DND-41 (cell line): ENCODE results near the gene TSHZ3.
A peak's percentile ranks its signal among the peaks of the same experiment; 100 is the strongest.

Source experiments
- ATAC-seq: fragments of 200-7000 bp; cut with Tn5 transposase; 3 replicates; pipeline ENCODE4 v1.9.1; 2021; ENCODE audit warnings: low read depth; ENCODE audit not compliant: insufficient read depth
- DNase-seq: peaks from one replicate; pipeline ENCODE4 v3.0.0-alpha.2; 2020
- H2AFZ ChIP-seq: 2 replicates; pipeline ENCODE4 v1.6.0; 2012; ENCODE audit warnings: low read depth, low read length
- H3K27ac ChIP-seq: 2 replicates; pipeline ENCODE4 v1.5.1; 2012; ENCODE audit warnings: low read length, inconsistent platforms
- H3K27me3 ChIP-seq: fragments of 200-600 bp; sonication (generic); 2 replicates; pipeline ENCODE4 v1.6.0; 2012; ENCODE audit warnings: low read length, mild to moderate bottlenecking, inconsistent platforms; ENCODE audit not compliant: insufficient read depth, poor library complexity
- H3K36me3 ChIP-seq: 2 replicates; pipeline ENCODE4 v1.5.1; 2012; ENCODE audit warnings: low read length, inconsistent platforms; ENCODE audit not compliant: insufficient read depth
- H3K4me1 ChIP-seq: 2 replicates; pipeline ENCODE4 v1.5.1; 2012; ENCODE audit warnings: mild to moderate bottlenecking, low read length; ENCODE audit not compliant: insufficient read depth
- H3K4me2 ChIP-seq: 2 replicates; pipeline ENCODE4 v1.6.0; 2012; ENCODE audit warnings: mild to moderate bottlenecking, moderate library complexity, low read length, inconsistent platforms; ENCODE audit not compliant: insufficient read depth
- H3K4me3 ChIP-seq, 2 experiments: fragments of 200-600 bp in 1 of 2; shearing (Covaris generic) in 1 of 2; 2 replicates each; pipeline ENCODE4 v1.5.1; 2012 to 2016; ENCODE audit warnings: inconsistent platforms in 2 of 2, low read length in 2 of 2, mild to moderate bottlenecking in 2 of 2, low read depth in 1 of 2, moderate library complexity in 1 of 2
- H3K79me2 ChIP-seq: 2 replicates; pipeline ENCODE4 v1.6.0; 2012; ENCODE audit warnings: low read length, inconsistent platforms; ENCODE audit not compliant: insufficient read depth
- H3K9ac ChIP-seq: 2 replicates; pipeline ENCODE4 v1.6.0; 2012; ENCODE audit warnings: low read depth, mild to moderate bottlenecking, inconsistent platforms, low read length, moderate library complexity
- H3K9me3 ChIP-seq: 2 replicates; pipeline ENCODE4 v1.5.1; 2012; ENCODE audit warnings: low read length, moderate library complexity, mild to moderate bottlenecking, inconsistent platforms; ENCODE audit not compliant: insufficient read depth, severe bottlenecking
- H4K20me1 ChIP-seq: 2 replicates; pipeline ENCODE4 v1.6.0; 2012; ENCODE audit warnings: low read length; ENCODE audit not compliant: insufficient read depth
- CTCF ChIP-seq: IDR thresholded peaks from 2 replicates; pipeline ENCODE4 v1.5.1; 2012; ENCODE audit warnings: borderline replicate concordance, low read length, moderate library complexity, mild to moderate bottlenecking; ENCODE audit not compliant: poor library complexity, severe bottlenecking; ENCODE audit errors: extremely low read depth
- EZH2 ChIP-seq: IDR thresholded peaks from 3 replicates; pipeline ENCODE4 v1.6.1; 2012; ENCODE audit warnings: borderline replicate concordance, low read depth, mild to moderate bottlenecking, moderate library complexity, low read length, inconsistent platforms; ENCODE audit not compliant: severe bottlenecking

Gene TSHZ3

GRCh38 chr19:31350693-31351055, 1.4 kb upstream of the TSHZ3 start:
- H3K36me3 ChIP-seq, result no peaks in the 10 kb centered on the region
- peaks cover 23% of the 10 kb centered on the region for H3K4me1 ChIP-seq
- ATAC-seq (peak; percentile 26; the same call in 2 of the 3 replicates), DNase-seq (peak; percentile 47)
- 0 out of 2 replicates have a peak overlapping the region, but pooled peaks have one; percentile 26 for H2AFZ ChIP-seq
- H4K20me1 ChIP-seq, result peaks cover 13% of the 10 kb centered on the region; the same call in 1 of the 2 replicates
- TF ChIP-seq CTCF (no peak), EZH2 (no peak)
- H3K9me3 ChIP-seq, result no peaks in the 10 kb centered on the region
- peaks cover 17% of the 10 kb centered on the region for H3K79me2 ChIP-seq
- peak overlapping the region; percentile 69 for H3K4me2 ChIP-seq
- peak overlapping the region; percentile 71 for H3K9ac ChIP-seq
- peaks cover 6% of the 10 kb centered on the region for H3K27me3 ChIP-seq
- no peak overlapping the region for H3K27ac ChIP-seq
- peak overlapping the region in 1 of 2 experiments; percentile 50; a peak in 2 of 4 replicates for H3K4me3 ChIP-seq

- no peak overlapping the region for H3K27ac ChIP-seq
- no peak overlapping the region; the same call in 1 of the 2 replicates for H2AFZ ChIP-seq
These were observed 927 bp upstream of the TSHZ3 start for GRCh38 chr19:31350033-31350692.

GRCh38 chr19:31348481-31349159, 616 bp downstream of the TSHZ3 start:
- H3K27ac ChIP-seq, result peak overlapping the region; percentile 41; the same call in 1 of the 2 replicates
- TF ChIP-seq CTCF, result no peak
- TF ChIP-seq EZH2, result no peak
- no peaks in the 10 kb centered on the region for H3K9me3 ChIP-seq
- H3K79me2 ChIP-seq, result peaks cover 32% of the 10 kb centered on the region
- DNase-seq (peak; percentile 33), ATAC-seq (peak; percentile 50)
- H3K9ac ChIP-seq, result peak overlapping the region; percentile 71
- H3K4me3 ChIP-seq, result peak overlapping the region; percentile 16 to 66; a peak in 3 of 4 replicates
- peaks cover 40% of the 10 kb centered on the region for H3K4me1 ChIP-seq
- peaks cover 7% of the 10 kb centered on the region; the same call in 1 of the 2 replicates for H4K20me1 ChIP-seq
- peak overlapping the region; percentile 66 for H2AFZ ChIP-seq
- H3K4me2 ChIP-seq, result peak overlapping the region; percentile 69
- no peaks in the 10 kb centered on the region for H3K36me3 ChIP-seq
- H3K27me3 ChIP-seq, result no peaks in the 10 kb centered on the region

More at GRCh38 chr19:31350033-31350692, 927 bp upstream of the TSHZ3 start:
- H3K4me2 ChIP-seq, result peak overlapping the region; percentile 69
- peak overlapping the region; percentile 20 to 50; a peak in 3 of 4 replicates for H3K4me3 ChIP-seq
- no peaks in the 10 kb centered on the region for H3K36me3 ChIP-seq
- H3K79me2 ChIP-seq, result peaks cover 21% of the 10 kb centered on the region
- no peak for TF ChIP-seq CTCF
- no peak for TF ChIP-seq EZH2
- DNase-seq (peak; percentile 44), ATAC-seq (peak; percentile 27)
- peaks cover 1% of the 10 kb centered on the region for H3K27me3 ChIP-seq
- peak overlapping the region; percentile 71 for H3K9ac ChIP-seq
- peaks cover 13% of the 10 kb centered on the region; the same call in 1 of the 2 replicates for H4K20me1 ChIP-seq
- H3K9me3 ChIP-seq, result no peaks in the 10 kb centered on the region
- H3K4me1 ChIP-seq, result peaks cover 26% of the 10 kb centered on the region
